H1 (cell line): ENCODE measurements around the gene CCDC60. TPM values are rescaled to one million over a fixed set of nuclear protein-coding genes. Genes with fewer than 3 reads are reported as not detected.

Experiments
- CTCF ChIA-PET: fragments of 300-600 bp; sonication (Branson Sonifier 250); formaldehyde crosslinking; loops from one replicate; lab custom pipeline; 2021; ENCODE audit not compliant: partially characterized antibody; lab: Charles Lee
- POLR2A ChIA-PET: fragments of 300-600 bp; sonication (Branson Sonifier 250); formaldehyde crosslinking; loops from one replicate; lab custom pipeline; 2021; ENCODE audit warnings: inconsistent platforms; ENCODE audit not compliant: partially characterized antibody; lab: Charles Lee
- DNase-seq, 2 experiments: peaks; one replicate each; pipeline versions ENCODE4 v3.0.0 to v3.0.0-alpha.2; 2010 to 2022; ENCODE audit warnings: low spot score in 2 of 2, low read depth in 1 of 2, mixed read lengths in 1 of 2
- FAIRE-seq: peaks from 2 replicates; lab custom pipeline; 2011; peaks lifted over from hg19 to GRCh38; lab: Jason Lieb, UNC
- H2AFZ ChIP-seq: 2 replicates; pipeline ENCODE4 v1.8.1; 2012; ENCODE audit warnings: low read length, inconsistent platforms
- H2AK5ac ChIP-seq: 2 replicates; pipeline ENCODE4 v1.6.1; 2013; ENCODE audit warnings: low read depth, low read length
- H2BK120ac ChIP-seq: replicated peaks from 2 replicates; pipeline ENCODE3; 2013; ENCODE audit warnings: low read depth, low read length, inconsistent platforms
- H2BK12ac ChIP-seq: 2 replicates; pipeline ENCODE4 v1.6.1; 2013; ENCODE audit warnings: low read depth, low read length
- H2BK15ac ChIP-seq: 2 replicates; pipeline ENCODE4 v1.6.1; 2013; ENCODE audit warnings: low read length
- H2BK20ac ChIP-seq: 2 replicates; pipeline ENCODE4 v1.6.1; 2013; ENCODE audit warnings: low read length
- H2BK5ac ChIP-seq: 2 replicates; pipeline ENCODE4 v1.6.1; 2013; ENCODE audit warnings: low read depth, low read length
- H3K14ac ChIP-seq: 2 replicates; pipeline ENCODE4 v1.6.1; 2013; ENCODE audit warnings: inconsistent platforms; ENCODE audit not compliant: insufficient read length
- H3K18ac ChIP-seq: 2 replicates; pipeline ENCODE4 v1.6.1; 2013; ENCODE audit warnings: low read length; ENCODE audit errors: extremely low read depth
- H3K23ac ChIP-seq: 2 replicates; pipeline ENCODE4 v1.6.1; 2013; ENCODE audit warnings: inconsistent platforms; ENCODE audit not compliant: insufficient read length
- H3K23me2 ChIP-seq: 2 replicates; pipeline ENCODE4 v1.6.1; 2013; ENCODE audit warnings: low read depth, low read length
- H3K27ac ChIP-seq: 2 replicates; pipeline ENCODE4 v1.6.1; 2011; ENCODE audit warnings: low read depth, low read length, inconsistent platforms
- H3K27me3 ChIP-seq, 4 experiments: replicated peaks in 1 of 4; 1 replicate in 1 of 4; 2 replicates in 3 of 4; pipeline versions ENCODE4 v1.6.1 to v1.8.1; 2011 to 2013; ENCODE audit warnings: low read length in 3 of 4, mild to moderate bottlenecking in 3 of 4, inconsistent platforms in 2 of 4, mixed read lengths in 2 of 4, moderate library complexity in 1 of 4; ENCODE audit not compliant: control insufficient read depth in 3 of 4, insufficient read depth in 3 of 4; ENCODE audit errors: extremely low read depth in 1 of 4
- H3K36me3 ChIP-seq, 4 experiments: 2 replicates each; pipeline versions ENCODE4 v1.6.1 to v1.8.1; 2011 to 2013; ENCODE audit warnings: mild to moderate bottlenecking in 4 of 4, low read length in 3 of 4, moderate library complexity in 2 of 4, control low read depth in 1 of 4, inconsistent platforms in 1 of 4; ENCODE audit not compliant: insufficient read depth in 4 of 4, control insufficient read depth in 2 of 4
- H3K4ac ChIP-seq: replicated peaks from 2 replicates; pipeline ENCODE3; 2013; ENCODE audit warnings: low read length, low read depth, mixed read lengths, inconsistent platforms; ENCODE audit not compliant: insufficient read length
- H3K4me1 ChIP-seq, 4 experiments: replicated peaks in 1 of 4; 1 replicate in 1 of 4; 2 replicates in 3 of 4; pipeline versions ENCODE4 v1.6.1 to v1.8.1; 2011 to 2013; ENCODE audit warnings: low read length in 3 of 4, inconsistent platforms in 2 of 4, mixed read lengths in 1 of 4; ENCODE audit not compliant: insufficient read depth in 4 of 4, control insufficient read depth in 3 of 4
- H3K4me2 ChIP-seq, 2 experiments: 2 replicates each; pipeline versions ENCODE4 v1.6.1 to v1.8.1; 2011 to 2013; ENCODE audit warnings: low read depth in 2 of 2, low read length in 2 of 2, control low read depth in 1 of 2, inconsistent platforms in 1 of 2, mild to moderate bottlenecking in 1 of 2; ENCODE audit not compliant: insufficient read depth in 1 of 2
- H3K4me3 ChIP-seq, 4 experiments: fragments of 200-600, 300-600 bp in 1 of 4; sonication (generic), shearing (Covaris generic), sonication (Bioruptor Twin) in 1 of 4; 2 replicates each; pipeline versions ENCODE4 v1.5.1 to v1.8.1; 2011 to 2016; ENCODE audit warnings: low read length in 4 of 4, low read depth in 3 of 4, control low read depth in 2 of 4, inconsistent platforms in 2 of 4, mild to moderate bottlenecking in 2 of 4, mixed read lengths in 1 of 4, moderate library complexity in 1 of 4; ENCODE audit not compliant: insufficient read depth in 2 of 4; ENCODE audit errors: extremely low read depth in 1 of 4
- H3K56ac ChIP-seq: replicated peaks from 2 replicates; pipeline ENCODE3; 2013; ENCODE audit warnings: low read depth, mild to moderate bottlenecking, mixed read lengths, low read length, inconsistent platforms; ENCODE audit not compliant: insufficient read length
- H3K79me1 ChIP-seq: 2 replicates; pipeline ENCODE4 v1.6.1; 2013; ENCODE audit warnings: low read depth, low read length, control low read depth
- H3K79me2 ChIP-seq, 2 experiments: 2 replicates each; pipeline versions ENCODE4 v1.6.1 to v1.8.1; 2012 to 2013; ENCODE audit warnings: low read length in 2 of 2, mild to moderate bottlenecking in 2 of 2, inconsistent platforms in 1 of 2; ENCODE audit not compliant: insufficient read depth in 2 of 2, control insufficient read depth in 1 of 2
- H3K9ac ChIP-seq, 4 experiments: replicated peaks in 1 of 4; 1 replicate in 1 of 4; 2 replicates in 3 of 4; pipeline versions ENCODE4 v1.6.1 to v1.8.1; 2011 to 2013; ENCODE audit warnings: low read depth in 3 of 4, low read length in 3 of 4, control low read depth in 2 of 4, mild to moderate bottlenecking in 2 of 4, moderate library complexity in 2 of 4, inconsistent platforms in 1 of 4; ENCODE audit errors: extremely low read depth in 1 of 4
- H3K9me3 ChIP-seq, 2 experiments: 2 replicates each; pipeline versions ENCODE4 v1.6.1 to v1.8.1; 2012 to 2013; ENCODE audit warnings: mild to moderate bottlenecking in 2 of 2, moderate library complexity in 2 of 2, control low read depth in 1 of 2, inconsistent platforms in 1 of 2, low read depth in 1 of 2, low read length in 1 of 2, mixed read lengths in 1 of 2; ENCODE audit not compliant: insufficient read depth in 2 of 2
- H4K20me1 ChIP-seq, 2 experiments: replicated peaks in 1 of 2; 2 replicates each; pipeline versions ENCODE3 to v1.8.1; 2011 to 2013; ENCODE audit warnings: inconsistent platforms in 2 of 2, low read length in 2 of 2, mild to moderate bottlenecking in 1 of 2; ENCODE audit not compliant: insufficient read depth in 2 of 2, control insufficient read depth in 1 of 2
- H4K5ac ChIP-seq: 2 replicates; pipeline ENCODE4 v1.6.1; 2013; ENCODE audit warnings: low read length, low read depth, mixed read lengths, inconsistent platforms; ENCODE audit not compliant: insufficient read length
- H4K8ac ChIP-seq: 2 replicates; pipeline ENCODE4 v1.8.0; 2013; ENCODE audit warnings: mild to moderate bottlenecking, moderate library complexity, low read length, inconsistent platforms; ENCODE audit not compliant: insufficient read depth; ENCODE audit errors: extremely low read depth
- H4K91ac ChIP-seq: replicated peaks from 2 replicates; pipeline ENCODE3; 2013; ENCODE audit warnings: low read length, mixed read lengths, inconsistent platforms; ENCODE audit not compliant: insufficient read length
- BRCA1 ChIP-seq: IDR thresholded peaks from 2 replicates; pipeline ENCODE4 v1.6.1; 2012; ENCODE audit warnings: low read depth, low read length, improper control_type of control experiment
- CHD1 ChIP-seq: IDR thresholded peaks from 2 replicates; pipeline ENCODE4 v1.6.1; 2012; ENCODE audit warnings: low read depth, low read length, improper control_type of control experiment
- E2F6 ChIP-seq: IDR thresholded peaks from 2 replicates; pipeline ENCODE4 v1.6.1; 2012; ENCODE audit warnings: inconsistent platforms
- FOSL1 ChIP-seq: IDR thresholded peaks from 2 replicates; pipeline ENCODE4 v1.6.1; 2011; ENCODE audit warnings: mild to moderate bottlenecking, low read depth, low read length, moderate library complexity; ENCODE audit not compliant: insufficient read depth
- HDAC6 ChIP-seq: IDR thresholded peaks from one replicate; pipeline ENCODE4 v1.7.1; 2012; ENCODE audit warnings: low read depth, mild to moderate bottlenecking, inconsistent platforms, low read length, moderate library complexity
- JUND ChIP-seq: IDR thresholded peaks from 2 replicates; pipeline ENCODE4 v1.6.1; 2011; ENCODE audit warnings: mild to moderate bottlenecking, improper control_type of control experiment, low read length
- RXRA ChIP-seq: IDR thresholded peaks from 2 replicates; pipeline ENCODE4 v1.6.1; 2011; ENCODE audit warnings: low read depth, mild to moderate bottlenecking, low read length, moderate library complexity; ENCODE audit not compliant: insufficient read depth
- SIRT6 ChIP-seq: IDR thresholded peaks from one replicate; pipeline ENCODE4 v1.7.1; 2012; ENCODE audit warnings: low read length, inconsistent platforms
- SIX5 ChIP-seq: IDR thresholded peaks from 2 replicates; pipeline ENCODE4 v1.6.1; 2011; ENCODE audit warnings: mild to moderate bottlenecking, low read depth, low read length
- SP2 ChIP-seq: IDR thresholded peaks from 2 replicates; pipeline ENCODE4 v1.6.1; 2012; ENCODE audit warnings: mild to moderate bottlenecking, low read length, inconsistent platforms
- USF2 ChIP-seq: IDR thresholded peaks from 2 replicates; pipeline ENCODE4 v1.6.1; 2011; ENCODE audit warnings: low read length, improper control_type of control experiment
- YY1 ChIP-seq: IDR thresholded peaks from 2 replicates; pipeline ENCODE4 v1.6.1; 2011; ENCODE audit warnings: low read depth, mild to moderate bottlenecking, low read length
- polyA plus RNA-seq, 7 experiments: library from polyadenylated mRNA; depleted of rRNA in 3 of 7; stranded (reverse) in 5 of 7; unstranded in 2 of 7; fragments of >200 nt in 5 of 7; fragments of 200-250 nt in 2 of 7; gene quantifications; 1 replicate in 5 of 7; 2 replicates in 1 of 7; 4 replicates in 1 of 7; pipeline versions ENCODE4 v1.2.1 to v1.2.3, GENCODE V29; 2011 to 2013; ENCODE audit warnings: missing spikeins in 2 of 7, mixed read lengths in 2 of 7
- total RNA-seq: library from RNA; stranded (reverse); fragmentation: NEBNext Ultra II Directional; extraction: Animal tissue kit (Norgen Biotek cat#: 25700); gene quantifications from 2 replicates; pipeline ENCODE4 v1.2.1, GENCODE V29; 2021

The CCDC60 gene
- total and polyA plus RNA-seq, 2 of the 8 experiments (the other 6 are each of a cell fraction or from before 2014, with no cell fraction given), result 0.05 TPM; not detected in 1

GRCh38 chr12:119299130-119299529 lies 35.4 kb upstream of the CCDC60 start:
- TF ChIP-seq BRCA1 (no peak), CHD1 (no peak), JUND (no peak), USF2 (no peak), SP2 (no peak), FOSL1 (no peak), SIX5 (no peak), RXRA (no peak), SIRT6 (no peak), YY1 (no peak), HDAC6 (no peak), E2F6 (no peak)
- H2BK20ac ChIP-seq, result no peak overlapping the region
- H4K91ac ChIP-seq, result no peak overlapping the region
- no peak overlapping the region for H4K5ac ChIP-seq
- H2BK5ac ChIP-seq, result no peak overlapping the region
- H3K56ac ChIP-seq, result no peak overlapping the region
- no peaks in the 10 kb centered on the region for H3K79me1 ChIP-seq
- FAIRE-seq, result no peak
- H2AK5ac ChIP-seq, result no peak overlapping the region
- H3K27ac ChIP-seq, result no peak overlapping the region
- no peak overlapping the region for H3K9ac ChIP-seq
- H3K4me1 ChIP-seq, result no peaks in the 10 kb centered on the region; a peak in 1 of 7 replicates
- H3K9me3 ChIP-seq, result no peaks in the 10 kb centered on the region
- H2BK12ac ChIP-seq, result no peak overlapping the region
- H3K79me2 ChIP-seq, result no peaks in the 10 kb centered on the region
- no peaks in the 10 kb centered on the region for H3K36me3 ChIP-seq
- POLR2A ChIA-PET, result no interaction called here
- CTCF ChIA-PET, result interaction anchor here (0.7 to 0.8 kb wide), 2 partner anchors 15 to 63 kb away, joined by 3 read pairs; no protein-coding TSS in a partner anchor
- no peak overlapping the region for H2AFZ ChIP-seq
- H3K23ac ChIP-seq, result no peak overlapping the region
- H3K27me3 ChIP-seq, result no peaks in the 10 kb centered on the region
- no peak overlapping the region for H2BK120ac ChIP-seq
- H3K4ac ChIP-seq, result no peak overlapping the region
- H4K8ac ChIP-seq, result no peak overlapping the region
- no peak for DNase-seq
- H2BK15ac ChIP-seq, result no peak overlapping the region
- no peaks in the 10 kb centered on the region for H4K20me1 ChIP-seq
- no peaks in the 10 kb centered on the region; the same call in 1 of the 2 replicates for H3K23me2 ChIP-seq
- no peak overlapping the region for H3K4me3 ChIP-seq
- no peak overlapping the region for H3K14ac ChIP-seq
- H3K18ac ChIP-seq, result no peak overlapping the region
- H3K4me2 ChIP-seq, result no peak overlapping the region
